ENCODE results near the gene CNTRL. TPM values are rescaled to one million over a fixed set of nuclear protein-coding genes. Genes with fewer than 3 reads are reported as not detected.
A peak's percentile ranks its signal among the peaks of the same experiment; 100 is the strongest.

The CNTRL gene
- total RNA-seq, 1 donor from 2014 or later, result 23.3 TPM

DNA sequence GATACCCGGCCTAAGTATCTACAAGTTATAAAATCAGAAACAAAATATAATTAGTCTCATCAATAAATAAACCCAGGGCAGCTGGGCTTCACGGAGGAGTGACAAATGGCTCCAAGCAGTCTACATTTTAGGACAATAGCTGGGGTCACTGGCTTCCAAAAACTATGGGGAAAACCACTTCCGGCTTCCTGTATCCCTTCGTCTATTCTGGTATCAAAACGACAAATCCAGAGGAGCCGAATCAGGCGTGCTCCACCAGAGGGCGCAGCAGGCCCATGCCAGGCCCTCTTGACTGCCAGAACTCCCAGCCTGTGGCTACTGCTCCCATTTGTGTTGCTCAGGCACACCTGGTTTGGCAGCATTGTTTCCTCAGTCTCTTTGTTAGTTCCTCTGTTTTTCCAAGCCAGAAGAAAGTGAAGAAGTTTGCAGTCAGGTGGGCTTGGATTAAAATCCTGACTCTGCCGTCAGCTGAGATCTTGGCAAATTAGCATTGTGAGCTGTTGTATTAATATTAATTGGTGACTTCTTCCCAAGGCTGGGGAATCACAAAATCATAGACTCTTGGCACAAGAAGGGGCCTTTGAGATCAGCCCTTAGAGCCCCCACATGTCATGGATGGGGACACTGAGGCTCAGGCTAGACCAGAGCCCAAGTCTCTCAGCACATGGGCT lies 138.5 kb downstream of the CNTRL start:
- peak; percentile 72 to 91 for DNase-seq (ENCODE audit: low spot score in 2 of 2, unreplicated experiment in 2 of 2)
- Mint-ChIP-seq H3K4me1 (no peaks in the 10 kb centered on the region), H3K27me3 (ENCODE audit: low read depth) (no peaks in the 10 kb centered on the region), H3K9me3 (no peaks in the 10 kb centered on the region), H3K27ac (peak overlapping the region; percentile 55), H3K36me3 (no peaks in the 10 kb centered on the region), H3K4me3 (no peak overlapping the region)
- TF ChIP-seq CTCF (IDR thresholded peaks at IDR 0.05; ENCODE audit: unreplicated experiment), result peak; percentile 86

- H3K9me3 Mint-ChIP-seq, result no peaks in the 10 kb centered on the region
- TF ChIP-seq CTCF (IDR thresholded peaks at IDR 0.05; ENCODE audit: unreplicated experiment), result no peak
- H3K27ac Mint-ChIP-seq, result no peak overlapping the region
- H3K36me3 Mint-ChIP-seq, result no peaks in the 10 kb centered on the region
- H3K4me1 Mint-ChIP-seq, result no peaks in the 10 kb centered on the region
- no peaks in the 10 kb centered on the region for H3K27me3 Mint-ChIP-seq (ENCODE audit: low read depth)
- no peak for DNase-seq (ENCODE audit: low spot score in 2 of 2, unreplicated experiment in 2 of 2)
- H3K4me3 Mint-ChIP-seq, result no peak overlapping the region
Observed at GRCh38 chr9:121214005-121214404, 139.2 kb downstream of the CNTRL start.

DNA sequence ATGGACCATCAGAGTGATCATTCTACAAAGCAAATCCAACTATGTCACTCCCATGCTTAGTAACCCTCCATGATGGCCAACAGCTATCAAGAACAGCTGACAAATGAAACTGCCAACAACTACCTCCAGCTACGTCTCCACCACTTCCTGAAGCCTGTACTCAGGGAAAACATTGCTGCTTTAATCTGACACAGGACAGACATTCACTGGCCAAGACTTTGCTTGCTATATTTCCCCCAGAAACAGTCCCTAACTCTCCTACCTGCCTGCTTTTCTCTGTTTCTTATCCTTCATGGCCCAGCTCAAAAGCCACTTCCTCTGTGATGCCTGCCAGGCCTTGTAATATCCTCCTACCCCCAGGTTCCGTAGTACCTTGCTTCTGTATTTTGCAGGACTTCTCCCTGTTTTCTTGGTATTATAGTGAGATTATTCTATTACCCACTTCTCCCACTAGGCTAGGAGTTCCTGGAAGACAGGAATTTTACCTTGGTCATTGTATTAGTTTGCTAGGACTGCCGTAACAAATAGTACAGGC lies 141.6 kb downstream of the CNTRL start:
- Mint-ChIP-seq H3K4me3 (no peak overlapping the region), H3K4me1 (no peaks in the 10 kb centered on the region), H3K9me3 (no peaks in the 10 kb centered on the region), H3K27ac (no peak overlapping the region), H3K27me3 (ENCODE audit: low read depth) (no peaks in the 10 kb centered on the region), H3K36me3 (no peaks in the 10 kb centered on the region)
- TF ChIP-seq CTCF (IDR thresholded peaks at IDR 0.05; ENCODE audit: unreplicated experiment), result no peak
- no peak for DNase-seq (ENCODE audit: low spot score in 2 of 2, unreplicated experiment in 2 of 2)

DNA sequence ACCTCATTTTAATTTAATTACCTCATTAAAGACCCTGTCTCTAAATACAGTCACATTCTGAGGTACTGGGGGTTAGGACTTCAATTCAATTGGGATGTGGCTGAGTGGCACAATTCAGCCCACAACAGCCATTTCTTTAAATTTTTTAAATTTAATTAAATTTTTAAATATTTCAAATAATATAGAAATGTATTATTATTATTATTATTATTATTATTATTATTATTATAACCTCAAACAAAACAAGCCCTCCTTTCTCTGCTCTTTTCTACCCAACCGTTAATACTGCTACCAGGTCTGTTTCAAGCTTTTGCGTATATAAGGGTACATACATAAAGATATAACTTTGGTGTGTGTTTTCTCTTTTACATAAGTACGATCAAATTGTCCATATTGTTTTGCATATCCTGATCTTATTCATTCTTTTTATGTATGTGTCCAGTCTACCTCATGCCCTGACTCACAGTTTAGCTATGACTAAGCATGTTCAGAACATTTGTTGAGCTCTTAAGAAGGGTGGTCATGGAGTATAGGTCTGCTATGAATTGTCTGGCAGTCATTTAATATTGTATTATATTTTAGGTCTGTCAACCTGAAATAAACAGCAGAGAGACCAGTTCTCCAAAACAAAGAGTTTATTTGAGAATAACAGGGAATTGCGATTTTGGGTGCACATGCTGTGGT lies 143.0 kb downstream of the CNTRL start:
- no peaks in the 10 kb centered on the region for H3K27me3 Mint-ChIP-seq (ENCODE audit: low read depth)
- no peaks in the 10 kb centered on the region for H3K4me1 Mint-ChIP-seq
- H3K27ac Mint-ChIP-seq, result no peak overlapping the region
- TF ChIP-seq CTCF (IDR thresholded peaks at IDR 0.05; ENCODE audit: unreplicated experiment), result no peak
- no peaks in the 10 kb centered on the region for H3K9me3 Mint-ChIP-seq
- H3K36me3 Mint-ChIP-seq, result no peaks in the 10 kb centered on the region
- H3K4me3 Mint-ChIP-seq, result no peak overlapping the region
- DNase-seq (ENCODE audit: low spot score in 2 of 2, unreplicated experiment in 2 of 2), result no peak

- TF ChIP-seq CTCF (IDR thresholded peaks at IDR 0.05; ENCODE audit: unreplicated experiment), result no peak
- no peak for DNase-seq (ENCODE audit: low spot score in 2 of 2, unreplicated experiment in 2 of 2)
- Mint-ChIP-seq H3K27ac (no peak overlapping the region), H3K36me3 (no peaks in the 10 kb centered on the region), H3K4me3 (no peak overlapping the region), H3K27me3 (ENCODE audit: low read depth) (no peaks in the 10 kb centered on the region), H3K4me1 (no peaks in the 10 kb centered on the region), H3K9me3 (no peaks in the 10 kb centered on the region)
Observed at GRCh38 chr9:121218357-121219027, 143.7 kb downstream of the CNTRL start.
